Keratinocyte (primary cell): ENCODE data around the gene MLEC. TPM values are rescaled to one million over a fixed set of nuclear protein-coding genes. Genes with fewer than 3 reads are reported as not detected.

Experiments
- DNase-seq: peaks from one replicate; pipeline ENCODE4 v3.0.0-alpha.2; 2011; ENCODE audit warnings: low read depth, missing footprints, low spot score
- FAIRE-seq: peaks from 2 replicates; lab custom pipeline; 2011; peaks lifted over from hg19 to GRCh38; lab: Jason Lieb, UNC
- H2AFZ ChIP-seq: 2 replicates; pipeline ENCODE4 v1.6.0; 2012; ENCODE audit warnings: low read length, control low read depth, inconsistent platforms; ENCODE audit not compliant: control insufficient read depth
- H3K27ac ChIP-seq: 2 replicates; pipeline ENCODE4 v1.5.1; 2011; ENCODE audit warnings: low read length; ENCODE audit not compliant: control insufficient read depth, insufficient read depth
- H3K27me3 ChIP-seq: 3 replicates; pipeline ENCODE4 v1.6.0; 2011; ENCODE audit warnings: low read length; ENCODE audit not compliant: control insufficient read depth, insufficient read depth; ENCODE audit errors: extremely low read depth
- H3K36me3 ChIP-seq, 2 experiments: 2 replicates in 1 of 2; 3 replicates in 1 of 2; pipeline ENCODE4 v1.5.1; 2011; ENCODE audit warnings: low read length in 2 of 2, mild to moderate bottlenecking in 1 of 2; ENCODE audit not compliant: control insufficient read depth in 2 of 2, insufficient read depth in 2 of 2; ENCODE audit errors: extremely low read depth in 1 of 2
- H3K4me1 ChIP-seq: 3 replicates; pipeline ENCODE4 v1.5.1; 2011; ENCODE audit warnings: low read length; ENCODE audit not compliant: control insufficient read depth, insufficient read depth; ENCODE audit errors: extremely low read depth
- H3K4me2 ChIP-seq: 3 replicates; pipeline ENCODE4 v1.6.0; 2011; ENCODE audit warnings: low read depth, low read length; ENCODE audit not compliant: control insufficient read depth, insufficient read depth; ENCODE audit errors: extremely low read depth
- H3K4me3 ChIP-seq, 3 experiments: fragments of 200-600 bp in 1 of 3; sonication (generic) in 1 of 3; 2 replicates in 2 of 3; 3 replicates in 1 of 3; pipeline ENCODE4 v1.5.1; 2011 to 2016; ENCODE audit warnings: low read length in 3 of 3, mild to moderate bottlenecking in 3 of 3, control low read depth in 2 of 3, inconsistent platforms in 1 of 3, low read depth in 1 of 3, mixed read lengths in 1 of 3, mixed run types in 1 of 3, moderate library complexity in 1 of 3; ENCODE audit not compliant: control insufficient read depth in 2 of 3, insufficient read depth in 2 of 3; ENCODE audit errors: extremely low read depth in 1 of 3
- H3K79me2 ChIP-seq: 2 replicates; pipeline ENCODE4 v1.6.0; 2012; ENCODE audit warnings: low read length; ENCODE audit not compliant: control insufficient read depth, insufficient read depth
- H3K9ac ChIP-seq: 3 replicates; pipeline ENCODE4 v1.6.0; 2011; ENCODE audit warnings: low read length; ENCODE audit not compliant: control insufficient read depth, insufficient read depth; ENCODE audit errors: extremely low read depth
- H3K9me1 ChIP-seq: 3 replicates; pipeline ENCODE4 v1.6.0; 2011; ENCODE audit warnings: low read length; ENCODE audit not compliant: control insufficient read depth, insufficient read depth; ENCODE audit errors: extremely low read depth
- H3K9me3 ChIP-seq: 2 replicates; pipeline ENCODE4 v1.5.1; 2012; ENCODE audit warnings: low read depth, low read length; ENCODE audit not compliant: control insufficient read depth
- H4K20me1 ChIP-seq: 3 replicates; pipeline ENCODE4 v1.6.0; 2011; ENCODE audit warnings: low read length; ENCODE audit not compliant: control insufficient read depth, insufficient read depth; ENCODE audit errors: extremely low read depth
- EZH2 ChIP-seq: IDR thresholded peaks from one replicate; pipeline ENCODE4 v1.6.1; 2012; ENCODE audit warnings: inconsistent platforms, mild to moderate bottlenecking, low read length, moderate library complexity
- dilution Hi-C: fragments of 300-500 bp; cut with MboI; formaldehyde crosslinking; loops from one replicate; pipeline ENCODE4 v1.7.0; 2020; ENCODE audit warnings: low sequenced_read_pairs; ENCODE audit not compliant: extremely low pct_ligation_motif_present
- polyA plus RNA-seq, 5 experiments: library from polyadenylated mRNA; depleted of rRNA in 3 of 5; stranded (reverse) in 3 of 5; stranded (forward) in 1 of 5; unstranded in 1 of 5; fragments of >200 nt; gene quantifications; 1 replicate in 1 of 5; 2 replicates in 3 of 5; 3 replicates in 1 of 5; pipeline versions ENCODE4 v1.2.1 to v1.2.3, GENCODE V29; 2011 to 2012; ENCODE audit warnings: missing spikeins in 2 of 5, low read depth in 1 of 5, low replicate concordance in 1 of 5
- TF ChIP-seq, protein P1 (sequence below), 3 experiments: IDR thresholded peaks in 1 of 3; conservative IDR thresholded peaks in 1 of 3; optimal IDR thresholded peaks in 1 of 3; 2 replicates in 2 of 3; 3 replicates in 1 of 3; pipeline versions ENCODE3 to v1.5.1; 2011; ENCODE audit warnings: low read length in 3 of 3, mild to moderate bottlenecking in 3 of 3, moderate library complexity in 2 of 3, control low read depth in 1 of 3, inconsistent platforms in 1 of 3; ENCODE audit not compliant: insufficient read depth in 2 of 3; ENCODE audit errors: extremely low read depth in 1 of 3

MLEC gene
- polyA plus RNA-seq, 1 donor (not counting 4 experiments of a cell fraction or from before 2014, with no cell fraction given): 65.2 TPM

DNA sequence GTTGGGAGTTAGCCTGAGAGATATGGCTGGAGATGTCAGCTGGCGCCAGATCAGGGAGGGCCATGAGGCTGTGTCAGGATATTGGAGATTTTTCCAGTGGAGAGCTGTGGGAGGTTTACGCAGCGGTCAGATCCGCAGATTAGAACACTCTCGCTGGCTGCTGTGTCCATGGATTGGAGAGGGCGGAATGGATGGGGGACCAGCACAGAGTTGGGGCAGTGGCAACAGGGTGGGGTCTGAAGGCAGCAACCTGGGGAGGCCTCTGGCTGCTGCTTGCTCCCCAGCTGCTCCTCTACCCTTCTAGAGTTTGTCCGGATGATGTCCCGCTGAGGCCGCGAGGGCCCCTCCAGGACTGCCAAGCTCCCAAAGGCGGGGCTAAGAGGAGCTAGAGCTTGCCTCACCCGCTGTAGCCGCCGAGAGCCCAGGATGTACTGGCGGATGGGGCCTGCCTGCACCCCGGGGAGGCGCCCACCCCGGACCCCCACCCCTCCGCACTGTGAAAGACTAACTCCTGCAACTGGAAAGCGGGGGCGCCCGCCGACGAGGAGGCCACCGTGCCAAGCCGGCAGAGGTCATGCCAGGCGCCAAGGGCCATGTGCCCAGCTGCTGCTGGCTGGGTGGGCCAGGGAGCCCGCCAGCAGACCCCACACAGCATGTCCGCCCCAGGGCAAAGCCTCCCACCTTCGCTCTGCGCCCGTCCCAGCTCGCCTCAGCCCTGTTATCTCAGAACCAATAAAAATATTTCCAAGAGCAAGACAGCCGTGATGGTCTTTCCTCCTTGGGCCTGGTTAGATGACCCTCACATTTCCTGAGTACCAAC lies 20.2 kb upstream of the MLEC start:
- Histone ChIP-seq H3K4me2 (no peak overlapping the region), H3K4me3 (no peak overlapping the region), H3K9me1 (no peaks in the 10 kb centered on the region), H4K20me1 (no peaks in the 10 kb centered on the region), H3K9me3 (no peaks in the 10 kb centered on the region), H3K4me1 (peaks cover 5% of the 10 kb centered on the region), H3K9ac (no peak overlapping the region), H2AFZ (no peak overlapping the region), H3K27me3 (no peaks in the 10 kb centered on the region), H3K79me2 (no peaks in the 10 kb centered on the region), H3K27ac (no peak overlapping the region), H3K36me3 (no peaks in the 10 kb centered on the region)
- DNase-seq (no peak), FAIRE-seq (no peak)
- TF ChIP-seq, protein P1, sequence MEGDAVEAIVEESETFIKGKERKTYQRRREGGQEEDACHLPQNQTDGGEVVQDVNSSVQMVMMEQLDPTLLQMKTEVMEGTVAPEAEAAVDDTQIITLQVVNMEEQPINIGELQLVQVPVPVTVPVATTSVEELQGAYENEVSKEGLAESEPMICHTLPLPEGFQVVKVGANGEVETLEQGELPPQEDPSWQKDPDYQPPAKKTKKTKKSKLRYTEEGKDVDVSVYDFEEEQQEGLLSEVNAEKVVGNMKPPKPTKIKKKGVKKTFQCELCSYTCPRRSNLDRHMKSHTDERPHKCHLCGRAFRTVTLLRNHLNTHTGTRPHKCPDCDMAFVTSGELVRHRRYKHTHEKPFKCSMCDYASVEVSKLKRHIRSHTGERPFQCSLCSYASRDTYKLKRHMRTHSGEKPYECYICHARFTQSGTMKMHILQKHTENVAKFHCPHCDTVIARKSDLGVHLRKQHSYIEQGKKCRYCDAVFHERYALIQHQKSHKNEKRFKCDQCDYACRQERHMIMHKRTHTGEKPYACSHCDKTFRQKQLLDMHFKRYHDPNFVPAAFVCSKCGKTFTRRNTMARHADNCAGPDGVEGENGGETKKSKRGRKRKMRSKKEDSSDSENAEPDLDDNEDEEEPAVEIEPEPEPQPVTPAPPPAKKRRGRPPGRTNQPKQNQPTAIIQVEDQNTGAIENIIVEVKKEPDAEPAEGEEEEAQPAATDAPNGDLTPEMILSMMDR (optimal IDR thresholded peaks at IDR 0.05 in 1 of 3, IDR thresholded peaks at IDR 0.05 in 1 of 3, conservative IDR thresholded peaks at IDR 0.05 in 1 of 3; ENCODE audit: extremely low read depth in 1 of 3, insufficient read depth in 2 of 3, low read length in 3 of 3): no peak
- no peak for TF ChIP-seq EZH2
- dilution Hi-C loops: no loop called here

DNA sequence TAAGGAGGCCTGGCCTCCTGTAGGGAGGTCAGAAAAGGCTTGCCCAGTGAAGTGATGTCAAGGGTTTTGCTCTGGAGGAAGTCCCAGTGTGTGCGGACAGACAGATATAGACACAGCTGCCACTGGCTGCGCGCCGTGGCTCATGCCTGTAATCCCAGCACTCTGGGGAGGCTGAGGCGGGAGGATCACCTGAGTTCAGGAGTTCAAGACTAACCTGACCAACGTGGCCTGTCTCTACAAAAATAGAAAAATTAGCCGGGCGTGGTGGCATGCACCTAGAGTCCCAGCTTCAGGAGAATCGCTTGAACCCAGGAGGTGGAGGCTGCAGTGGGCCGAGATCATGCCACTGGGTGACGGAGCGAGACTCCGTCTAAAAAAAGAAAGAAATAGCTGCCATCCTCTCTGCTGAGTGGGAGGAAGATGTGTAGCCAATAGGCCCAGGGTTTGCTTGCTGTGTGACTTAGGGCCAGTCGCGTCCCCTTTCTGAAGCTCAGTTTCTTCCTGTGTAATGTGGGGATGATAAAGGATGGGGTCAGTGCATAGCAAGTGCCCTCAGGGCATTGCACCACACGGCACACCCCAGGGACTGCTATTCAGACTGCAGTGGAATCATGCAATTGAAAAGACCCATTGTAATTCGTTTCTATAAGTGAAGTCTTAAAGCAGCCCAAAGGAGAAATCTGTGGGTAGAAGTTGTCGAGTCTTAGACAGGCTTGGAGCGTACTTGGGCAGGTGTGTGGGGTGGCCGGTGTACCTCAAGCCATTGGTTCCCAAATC lies 18.7 kb upstream of the MLEC start:
- TF ChIP-seq EZH2: no peak
- TF ChIP-seq, protein P1 (optimal IDR thresholded peaks at IDR 0.05 in 1 of 3, IDR thresholded peaks at IDR 0.05 in 1 of 3, conservative IDR thresholded peaks at IDR 0.05 in 1 of 3; ENCODE audit: extremely low read depth in 1 of 3, insufficient read depth in 2 of 3, low read length in 3 of 3): no peak
- H3K79me2 ChIP-seq: no peaks in the 10 kb centered on the region
- FAIRE-seq: no peak

More for the DNA sequence above, 18.7 kb upstream of the MLEC start:
- Histone ChIP-seq H3K4me2 (no peak overlapping the region), H3K36me3 (no peaks in the 10 kb centered on the region), H3K9me1 (no peaks in the 10 kb centered on the region), H2AFZ (no peak overlapping the region), H3K27me3 (no peaks in the 10 kb centered on the region), H3K9me3 (no peaks in the 10 kb centered on the region), H3K4me3 (no peak overlapping the region), H4K20me1 (no peaks in the 10 kb centered on the region), H3K27ac (no peak overlapping the region), H3K4me1 (peaks cover 5% of the 10 kb centered on the region), H3K9ac (no peak overlapping the region)
- dilution Hi-C loops: no loop called here
- no peak for DNase-seq
